Fibroblast of peridontal ligament (primary cell): ENCODE data around the gene ATP8B3.
A peak's percentile ranks its signal among the peaks of the same experiment; 100 is the strongest.

Experiments used
- DNase-seq: peaks from one replicate; pipeline ENCODE4 v3.0.0-alpha.2; 2010; ENCODE audit errors: extremely low read depth

The ATP8B3 gene

GRCh38 chr19:1816530-1817298 lies 4.6 kb upstream of the ATP8B3 start:
- DNase-seq, result no peak

DNA sequence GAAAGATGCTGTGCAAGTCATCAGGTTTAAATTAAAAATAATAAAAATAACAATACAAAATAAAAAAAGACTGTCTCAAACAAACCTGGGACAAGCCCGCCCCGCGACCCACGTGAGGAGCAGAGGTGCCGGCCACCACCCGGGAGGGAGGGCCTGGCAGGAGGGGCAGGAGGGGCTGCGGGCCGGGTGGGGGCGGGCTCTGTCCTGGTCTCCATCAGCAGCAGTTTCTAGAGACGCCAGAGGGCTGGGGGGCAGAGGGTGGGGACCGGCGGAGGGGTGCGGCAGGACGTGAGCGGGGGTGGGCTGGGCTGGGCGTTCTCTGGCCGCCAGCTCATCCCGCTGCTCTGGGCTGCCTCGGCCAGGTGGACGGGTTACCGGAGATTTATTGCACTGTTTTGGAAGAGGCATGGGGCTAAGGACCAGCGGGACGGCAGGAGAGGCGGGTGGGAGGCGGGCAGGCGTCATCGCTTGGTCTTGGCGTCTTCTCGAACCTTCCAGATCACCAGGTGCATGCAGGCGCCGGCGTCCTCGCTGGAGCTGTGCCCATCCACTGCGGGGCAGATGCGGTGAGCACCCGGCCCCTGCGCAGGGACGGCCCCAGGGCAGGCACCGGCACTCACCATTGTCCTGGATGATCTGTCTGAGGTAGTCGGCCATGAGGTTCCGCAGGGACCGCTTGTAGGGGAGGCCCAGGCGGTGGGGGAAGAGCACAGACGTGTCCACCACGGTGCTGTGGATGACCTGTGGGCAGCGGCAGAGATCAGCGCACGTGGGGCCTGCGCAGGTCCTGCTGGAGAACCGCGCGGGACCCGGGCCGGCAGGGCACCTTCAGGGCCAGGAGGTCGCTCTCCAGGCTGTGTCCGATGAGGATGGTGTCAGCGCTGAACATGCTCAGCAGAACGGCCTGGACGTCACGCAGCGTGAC lies 3.8 kb upstream of the ATP8B3 start:
- DNase-seq, result no peak

DNA sequence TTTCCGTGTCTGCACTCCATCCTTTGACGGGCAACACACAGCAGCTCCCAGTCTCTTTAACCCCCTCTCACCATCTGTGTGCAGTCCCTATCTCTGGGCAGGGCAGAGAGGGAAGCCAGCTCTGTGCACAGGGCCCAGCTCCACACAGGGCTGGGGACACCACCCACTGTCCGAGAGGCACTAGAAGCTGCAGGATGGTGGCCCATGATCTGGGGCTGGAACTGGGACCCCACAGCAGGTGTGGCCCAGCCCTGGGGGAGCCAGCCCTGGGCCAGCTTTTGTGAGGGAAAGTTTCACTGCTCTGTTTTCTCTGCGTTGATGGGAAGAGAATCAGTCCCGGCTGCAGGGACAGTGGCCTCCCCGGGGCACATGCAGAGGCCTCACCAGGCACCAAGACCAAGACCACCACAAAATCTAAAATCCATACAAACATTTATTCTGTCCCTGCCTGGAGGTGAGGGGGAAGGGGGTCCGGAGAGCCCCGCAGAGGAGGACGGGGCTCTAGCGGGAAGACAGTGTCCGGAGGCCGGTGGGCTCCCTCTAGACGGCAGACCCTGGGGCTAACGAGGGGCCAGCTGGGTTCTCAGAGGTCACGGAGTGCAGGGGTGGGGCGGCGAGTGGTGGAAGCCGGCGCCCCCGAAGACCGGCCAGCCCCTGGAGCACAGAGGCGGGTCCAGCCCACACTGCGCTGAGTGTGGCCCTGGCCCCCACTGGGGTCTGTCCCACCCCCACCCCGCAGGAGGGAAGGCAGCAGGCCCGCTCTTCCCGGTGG lies 2.9 kb upstream of the ATP8B3 start:
- DNase-seq, result no peak

DNA sequence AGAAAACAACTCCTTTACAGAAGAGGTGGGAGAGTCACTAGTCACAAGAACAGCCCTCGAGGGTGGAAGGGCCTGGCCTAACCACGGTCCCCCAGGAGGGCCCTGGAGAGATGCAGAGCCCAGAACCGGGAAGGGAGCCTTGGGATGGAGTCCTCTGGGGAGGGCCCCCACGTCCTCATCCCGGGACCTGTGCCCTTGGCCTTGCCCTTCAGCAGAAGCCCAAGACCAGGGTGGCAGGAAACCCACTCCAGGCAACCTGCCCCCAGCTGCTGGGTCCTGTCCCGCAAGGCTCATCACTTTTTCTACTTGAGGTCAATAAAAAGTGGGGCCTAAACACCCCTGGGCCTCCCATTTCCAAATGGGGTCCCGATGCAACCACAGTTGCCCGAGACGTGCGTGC lies 2.3 kb upstream of the ATP8B3 start:
- no peak for DNase-seq

GRCh38 chr19:1813192-1814182 lies 1.4 kb upstream of the ATP8B3 start:
- no peak for DNase-seq

DNA sequence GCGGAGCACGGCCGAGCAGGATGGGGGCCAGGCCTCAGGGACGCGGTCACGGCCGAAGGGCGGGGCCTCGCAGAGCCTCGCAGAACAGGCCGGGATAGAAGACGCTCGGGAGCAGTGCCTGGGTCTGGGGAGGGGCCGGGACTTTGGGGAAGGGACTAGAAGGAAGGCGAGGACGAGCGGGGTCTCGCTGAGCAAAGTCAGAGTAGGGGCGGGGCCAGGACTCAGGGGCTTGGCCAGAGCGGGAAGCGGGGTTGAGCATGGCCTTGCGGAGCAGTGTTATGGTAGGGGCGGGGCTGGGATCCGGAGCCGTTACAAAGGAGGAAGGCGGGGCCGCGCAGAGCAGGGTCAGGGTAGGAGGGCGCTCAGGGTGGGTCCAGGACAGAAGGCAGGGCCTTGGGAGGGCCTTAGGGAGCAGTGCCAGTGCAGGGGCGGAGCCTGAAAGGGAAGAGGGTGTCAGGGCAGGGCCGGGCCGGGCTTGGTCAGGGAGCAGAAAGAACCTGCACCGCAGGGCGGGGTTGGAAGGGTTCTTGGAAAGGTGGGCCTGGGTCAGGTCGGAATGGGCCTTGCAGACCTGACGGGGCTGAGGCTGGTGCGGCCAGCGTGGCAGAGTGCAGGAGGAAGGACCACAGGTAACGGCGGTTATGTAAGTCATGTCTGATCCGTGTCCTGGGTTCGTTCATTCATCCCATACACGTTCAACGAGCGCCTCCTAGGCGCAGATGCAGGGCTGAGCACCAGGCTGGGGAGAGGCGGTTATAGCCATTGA lies 533 bp upstream of the ATP8B3 start:
- peak; percentile 80 for DNase-seq

DNA sequence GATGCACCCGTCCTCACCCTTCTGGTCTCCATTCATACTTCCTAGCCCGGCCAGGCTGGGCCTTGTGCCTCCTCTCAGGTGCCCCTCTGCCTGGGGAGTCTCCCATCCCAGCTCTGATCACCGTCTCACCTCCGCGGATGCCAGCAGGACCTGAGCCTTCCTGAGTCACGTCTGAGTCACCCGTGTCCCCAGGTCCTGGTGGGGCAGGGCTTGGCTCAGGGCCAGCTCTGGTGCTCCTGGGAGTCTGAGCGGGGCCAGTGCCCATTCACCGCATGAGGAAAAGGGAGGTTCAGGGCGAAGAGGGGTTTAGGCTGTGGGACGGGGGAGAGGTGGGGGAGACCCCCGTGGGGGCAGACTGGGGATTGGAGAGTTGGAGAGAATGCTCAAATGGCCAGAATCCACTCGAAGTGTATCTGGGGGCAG lies 593 bp downstream of the ATP8B3 start:
- DNase-seq, result peak; percentile 8

DNA sequence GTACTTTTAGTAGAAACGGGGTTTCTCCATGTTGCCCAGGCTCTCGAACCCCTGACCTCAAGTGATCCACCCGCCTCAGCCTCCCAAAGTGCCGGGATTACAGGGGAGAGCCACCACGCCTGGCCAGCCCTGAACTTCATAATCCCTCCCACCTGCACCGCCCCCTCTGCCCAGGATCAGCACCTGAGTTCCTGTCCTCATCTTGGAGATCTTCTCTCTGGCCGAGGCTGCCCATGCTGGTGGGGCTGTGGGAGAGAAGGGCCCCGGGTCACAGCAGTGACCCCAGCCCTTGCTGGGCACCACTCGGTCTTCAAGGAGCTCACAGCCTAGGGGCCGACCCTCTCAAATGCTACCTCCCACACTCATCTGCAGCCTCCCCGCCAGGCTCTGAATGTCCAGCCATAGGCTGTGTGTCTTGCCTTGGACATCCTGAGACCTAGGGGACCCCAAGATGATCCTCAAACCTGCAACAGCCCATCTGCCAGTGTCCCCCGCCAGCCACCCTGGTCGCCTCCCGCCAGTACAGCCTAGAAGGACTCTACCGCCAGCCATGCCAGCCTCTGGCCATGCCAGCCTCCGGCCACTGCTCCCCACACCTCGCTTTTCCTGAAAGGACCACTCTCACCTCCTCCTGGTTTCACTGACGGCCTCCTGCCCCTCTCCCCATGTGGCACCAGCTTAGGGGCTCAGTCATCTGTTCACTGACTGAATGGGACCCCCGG lies 1.5 kb downstream of the ATP8B3 start:
- DNase-seq, result no peak

GRCh38 chr19:1809678-1810077 lies 2.4 kb downstream of the ATP8B3 start:
- DNase-seq, result no peak

DNA sequence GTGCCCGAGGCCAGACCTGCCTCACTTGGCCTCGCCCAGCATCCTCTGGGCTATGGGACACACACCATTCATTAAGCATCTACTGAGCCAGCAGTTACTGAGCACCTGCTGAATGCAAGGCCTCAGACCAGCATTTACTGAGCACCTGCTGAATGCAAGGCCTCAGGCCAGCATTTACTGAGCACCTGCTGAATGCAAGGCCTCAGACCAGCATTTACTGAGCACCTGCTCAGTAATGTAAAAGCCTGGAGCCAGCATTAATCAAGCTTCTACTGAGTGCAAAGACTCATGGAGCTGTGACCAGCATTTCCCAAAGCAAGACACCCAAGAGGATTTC lies 3.7 kb downstream of the ATP8B3 start:
- DNase-seq, result no peak

- no peak for DNase-seq
Observed at GRCh38 chr19:1807695-1808394, 4.2 kb downstream of the ATP8B3 start.

- DNase-seq, result no peak
Observed at GRCh38 chr19:1807030-1807694, 4.9 kb downstream of the ATP8B3 start.

DNA sequence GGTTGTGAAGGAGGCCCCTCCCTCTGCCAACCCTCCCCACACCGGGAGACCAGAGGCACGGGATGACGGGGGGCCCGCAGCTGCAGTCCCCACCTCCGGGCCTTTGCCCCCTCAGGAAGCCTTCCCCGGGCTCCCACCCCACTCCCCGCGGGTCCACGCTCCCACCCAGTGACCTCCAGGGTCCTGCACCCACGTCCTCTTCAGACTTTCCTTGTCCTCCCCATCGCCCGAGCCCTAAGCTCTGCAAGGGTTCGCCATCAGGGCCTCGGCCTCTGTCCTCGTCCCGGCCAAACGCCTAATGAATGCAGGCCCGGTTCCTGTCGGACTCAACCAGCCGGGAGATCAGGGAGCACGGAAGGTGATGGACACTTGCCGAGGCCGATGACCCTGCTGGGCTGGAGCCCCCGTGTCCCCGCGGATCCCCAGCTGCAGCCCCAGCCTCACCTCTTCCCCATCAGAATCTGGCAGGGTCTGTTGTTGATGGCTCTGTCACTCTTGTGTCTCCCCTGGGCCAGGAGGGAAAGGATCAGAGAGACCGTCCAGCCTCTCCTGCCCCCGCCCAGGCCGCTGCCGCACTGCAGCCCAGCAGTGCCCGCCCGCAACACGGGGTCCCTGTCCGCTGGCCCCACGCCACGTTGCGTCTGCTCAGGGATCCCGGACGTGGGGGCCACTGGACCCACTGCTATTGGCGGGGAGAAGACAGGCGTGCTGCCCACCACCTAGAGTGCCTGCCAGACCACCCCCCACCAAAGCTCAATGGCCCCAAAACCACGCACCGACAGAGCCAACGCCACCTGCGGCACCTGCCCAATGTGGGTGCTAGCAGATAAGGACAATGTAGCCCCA lies 5.7 kb downstream of the ATP8B3 start:
- no peak for DNase-seq

DNA sequence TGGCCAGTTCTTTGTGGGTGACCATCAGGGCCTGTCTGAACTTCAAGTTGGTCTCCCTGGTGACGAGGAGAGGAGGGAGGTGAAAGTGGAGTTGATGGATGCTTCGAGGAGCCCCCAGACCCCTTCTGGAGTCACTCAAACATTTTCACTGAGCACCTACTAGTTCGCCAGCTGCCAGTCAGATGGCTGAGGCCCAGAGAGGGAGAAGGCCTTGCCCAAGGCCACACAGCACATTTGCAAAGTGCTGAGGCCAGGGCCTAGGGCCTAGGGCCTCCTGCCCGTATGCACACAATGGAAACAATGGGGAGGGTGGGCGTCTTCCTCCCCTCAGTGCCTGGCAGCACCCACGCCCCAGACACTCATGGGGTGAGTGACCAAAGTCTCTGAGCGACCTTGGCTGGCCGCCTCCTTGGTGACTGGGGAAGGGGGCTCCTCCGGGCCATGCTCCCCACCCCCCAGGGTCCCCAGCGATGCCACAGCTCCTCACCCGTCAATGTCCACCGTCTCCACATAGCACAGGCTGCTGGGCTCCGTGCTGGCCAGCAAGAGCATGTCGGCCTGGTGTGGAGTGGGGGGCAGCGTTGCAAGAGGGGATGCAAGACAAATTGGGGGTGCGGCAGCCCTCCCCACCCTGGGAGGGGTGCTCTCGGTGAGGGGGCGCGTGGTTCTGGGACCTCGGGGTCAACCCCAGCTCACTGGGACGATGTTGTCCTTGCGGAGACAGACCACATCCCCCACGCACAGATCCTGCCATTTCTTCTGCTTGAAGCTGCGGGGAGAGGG lies 6.5 kb downstream of the ATP8B3 start:
- DNase-seq, result no peak

DNA sequence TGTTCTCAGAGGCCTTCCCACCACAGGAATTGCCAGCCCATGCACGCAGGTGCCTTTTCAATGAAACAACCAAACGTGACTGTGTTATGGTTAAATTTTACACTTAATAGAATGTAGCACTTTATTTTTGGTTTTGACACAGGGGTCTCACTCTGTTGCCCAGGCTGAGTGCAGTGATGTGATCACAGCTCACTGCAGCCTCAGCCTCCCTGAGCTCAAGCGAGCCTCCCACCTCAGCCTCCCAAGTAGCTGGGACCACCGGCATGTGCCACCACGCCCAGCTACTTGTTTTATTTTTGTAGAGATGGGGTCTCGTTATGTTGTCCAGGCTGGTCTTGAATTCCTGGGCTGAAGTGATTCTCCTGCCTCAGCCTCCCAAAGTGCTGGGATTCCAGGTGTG lies 7.2 kb downstream of the ATP8B3 start:
- no peak for DNase-seq

DNA sequence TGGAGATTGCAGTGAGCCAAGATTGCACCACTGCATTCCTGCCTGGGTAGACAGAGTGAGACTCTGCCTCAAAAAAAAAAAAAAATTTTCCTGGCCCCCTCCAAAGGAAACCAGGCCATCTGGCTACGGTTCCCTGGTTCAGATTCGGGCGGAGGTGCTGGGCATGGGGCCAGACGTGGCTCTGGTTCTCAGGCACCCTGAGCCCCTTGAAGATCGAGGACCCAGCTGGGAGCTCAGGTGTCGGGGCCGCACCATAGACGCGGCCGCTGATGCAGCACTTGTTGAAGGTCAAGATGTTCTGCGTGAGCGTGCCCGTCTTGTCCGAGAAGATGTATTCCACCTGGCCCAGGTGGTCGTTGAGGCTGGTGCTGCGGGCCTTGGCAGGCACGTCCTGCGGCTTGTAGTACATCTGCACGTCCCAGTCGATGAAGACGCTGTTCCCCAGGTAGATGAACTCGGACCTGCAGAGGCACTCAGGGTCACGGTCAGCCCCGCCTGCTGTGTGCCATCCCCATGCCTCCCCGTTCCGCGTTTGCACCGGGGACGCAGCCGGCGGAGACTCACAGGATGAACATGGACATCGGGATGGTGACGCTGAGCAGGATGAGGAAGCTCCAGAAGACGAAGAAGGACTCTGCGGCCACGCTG lies 12.3 kb downstream of the ATP8B3 start:
- DNase-seq, result no peak
